Stimulated activated CD8-positive, alpha-beta memory T cell treated with anti-CD3 and anti-CD28 coated beads, Interleukin-7, amount 100 ng/mL, for 24 hours (primary cell): ENCODE measurements around the gene TMEM127.

Experiments used
- DNase-seq: peaks from one replicate; pipeline ENCODE4 v3.0.0-alpha.2; 2020; ENCODE audit warnings: low read depth

The TMEM127 gene

GRCh38 chr2:96204836-96205624, 60.8 kb downstream of the TMEM127 start:
- no peak for DNase-seq

GRCh38 chr2:96203130-96204028, 62.4 kb downstream of the TMEM127 start:
- DNase-seq: no peak

DNA sequence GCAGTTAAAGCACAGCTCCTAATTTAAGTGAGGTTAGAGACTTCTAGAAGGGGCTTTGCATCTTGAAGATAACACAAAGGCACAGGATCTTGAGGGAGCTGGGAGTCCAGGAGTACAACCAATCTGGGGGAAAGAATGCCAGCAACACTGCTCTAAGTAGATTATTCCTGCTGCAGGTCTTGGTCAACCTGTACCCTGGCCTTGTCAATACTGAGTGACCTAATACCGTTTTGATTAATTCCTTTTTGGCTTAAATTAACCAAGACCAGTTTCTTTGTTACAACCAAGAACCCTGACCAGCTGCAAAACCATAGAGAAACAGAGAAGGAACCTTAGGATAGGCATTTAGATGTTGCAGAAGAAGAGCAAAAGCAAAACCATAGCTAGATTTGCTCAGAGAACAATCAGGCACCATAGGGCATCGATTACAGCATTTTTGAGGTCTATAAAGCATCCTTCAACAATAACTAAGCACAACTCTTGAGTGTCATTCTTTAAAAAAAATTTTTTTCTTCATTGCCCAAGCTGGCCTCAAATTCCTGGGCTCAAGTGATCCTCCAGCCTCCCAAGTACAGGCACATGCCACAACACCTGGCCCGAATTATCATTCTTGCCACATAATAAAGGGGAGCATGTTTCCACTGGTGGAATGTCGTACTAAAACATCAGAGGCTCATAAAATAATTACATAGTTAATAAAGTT, 63.5 kb downstream of the TMEM127 start:
- no peak for DNase-seq

- DNase-seq: no peak
Measured at GRCh38 chr2:96201338-96201737, 64.5 kb downstream of the TMEM127 start.

DNA sequence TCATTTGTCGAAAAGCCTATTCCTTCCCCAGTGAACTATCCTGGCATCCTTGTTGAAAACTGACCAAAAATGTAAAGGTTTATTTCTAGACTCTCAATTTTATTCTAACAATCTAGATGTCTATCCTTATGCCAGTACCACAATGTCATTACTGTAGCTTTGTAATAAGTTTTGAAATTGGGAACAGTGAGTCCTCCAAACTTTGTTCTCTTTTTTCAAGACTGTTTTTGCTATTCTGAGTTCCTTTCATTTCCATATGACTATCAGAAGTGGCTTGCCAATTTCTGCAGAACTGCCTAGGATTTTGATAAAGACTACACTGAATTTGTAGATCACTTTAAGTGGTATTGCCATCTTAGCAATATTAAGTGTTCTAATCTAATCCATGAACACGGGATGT, 66.9 kb downstream of the TMEM127 start:
- no peak for DNase-seq
